Stimulated activated CD4-positive, alpha-beta T cell treated with anti-CD3 and anti-CD28 coated beads, Interleukin-1b, Interleukin-23, amount 100 ng/mL, for 1 hour (primary cell): ENCODE results near the gene RALGPS1.

Experiments
- DNase-seq, 2 donors: peaks; one replicate each; pipeline ENCODE4 v3.0.0-alpha.2; 2020; ENCODE audit warnings: low read depth in 2 of 2

The RALGPS1 gene

DNA sequence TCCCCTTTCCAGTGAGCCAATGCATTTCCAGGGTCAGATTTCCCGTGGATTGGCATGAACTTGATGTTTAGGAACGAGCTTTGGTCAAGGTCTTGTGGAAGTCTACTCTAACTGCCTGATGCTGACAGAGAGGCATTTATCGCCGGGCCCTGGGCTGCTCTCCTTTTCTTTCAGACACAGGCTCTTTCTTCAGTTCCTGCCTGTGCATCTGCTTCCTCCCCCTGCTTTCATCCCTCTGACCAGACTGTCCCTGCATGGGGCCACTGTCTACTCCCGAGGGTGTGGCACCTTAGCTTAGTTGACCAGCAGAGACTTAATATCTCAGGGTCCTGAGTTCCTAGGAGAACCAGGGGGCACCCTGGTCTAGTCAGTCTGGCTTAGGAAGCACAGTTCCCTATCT, 41.2 kb downstream of the RALGPS1 start:
- DNase-seq, result no peak

DNA sequence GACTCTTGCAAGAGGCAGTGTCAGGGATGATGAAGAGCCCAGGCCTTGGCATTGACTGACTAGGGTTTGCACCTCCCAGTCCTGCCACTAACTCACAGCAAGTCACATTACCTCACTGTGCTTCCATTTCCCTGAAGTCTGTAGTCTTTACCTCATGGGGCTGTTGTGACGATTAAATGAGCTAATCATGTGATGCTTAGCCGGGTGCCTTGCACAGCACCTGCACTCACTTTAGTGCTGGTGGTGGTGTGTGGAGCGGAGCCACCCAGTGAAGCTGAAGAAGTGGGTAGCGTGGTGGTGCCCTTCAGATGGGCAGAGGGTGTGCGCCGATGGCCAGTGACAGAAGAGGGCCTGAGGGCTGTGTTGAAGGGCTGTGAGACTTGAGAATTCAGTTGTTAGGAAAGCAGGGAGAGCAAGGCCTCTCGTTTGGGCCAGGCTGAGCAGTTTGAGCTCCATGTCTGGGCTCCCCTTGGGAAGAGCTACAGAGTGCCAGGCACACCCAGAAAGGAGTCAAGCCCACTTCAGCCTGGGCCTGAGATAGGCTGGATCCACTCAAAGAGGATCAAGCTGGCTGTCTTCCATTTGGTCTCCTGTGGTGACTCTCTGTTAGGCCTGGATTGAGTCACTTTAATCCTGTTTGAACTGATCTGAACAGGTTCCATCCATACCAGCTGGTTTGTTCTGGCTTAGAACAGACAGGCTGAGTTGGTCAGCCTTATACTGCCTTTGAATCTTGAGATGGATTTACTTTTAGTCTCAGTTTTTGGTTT, 42.5 kb downstream of the RALGPS1 start:
- DNase-seq, result no peak

GRCh38 chr9:126957687-126958053, 43.1 kb downstream of the RALGPS1 start:
- DNase-seq, result no peak

DNA sequence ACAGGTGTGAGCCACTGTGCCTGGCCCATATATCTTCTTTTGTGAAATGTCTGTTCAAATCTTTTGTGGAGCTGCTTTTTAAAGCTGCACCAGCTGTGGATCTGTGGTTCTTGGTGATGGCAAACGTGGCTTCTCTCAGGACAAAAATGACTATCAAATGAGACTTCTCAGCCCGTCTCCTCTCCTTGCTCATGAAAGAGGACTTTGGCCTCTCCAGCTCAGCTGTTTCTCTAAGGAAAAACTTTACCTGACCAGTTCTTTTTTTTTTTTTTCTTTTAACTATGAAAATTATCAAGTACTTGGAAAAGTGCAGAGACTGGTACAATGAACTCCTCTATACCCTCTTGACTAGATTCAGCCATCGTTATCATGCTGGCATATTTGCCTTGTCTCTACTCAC, 44.8 kb downstream of the RALGPS1 start:
- DNase-seq, result no peak

- no peak for DNase-seq
Measured at GRCh38 chr9:126959917-126960316, 45.3 kb downstream of the RALGPS1 start.

DNA sequence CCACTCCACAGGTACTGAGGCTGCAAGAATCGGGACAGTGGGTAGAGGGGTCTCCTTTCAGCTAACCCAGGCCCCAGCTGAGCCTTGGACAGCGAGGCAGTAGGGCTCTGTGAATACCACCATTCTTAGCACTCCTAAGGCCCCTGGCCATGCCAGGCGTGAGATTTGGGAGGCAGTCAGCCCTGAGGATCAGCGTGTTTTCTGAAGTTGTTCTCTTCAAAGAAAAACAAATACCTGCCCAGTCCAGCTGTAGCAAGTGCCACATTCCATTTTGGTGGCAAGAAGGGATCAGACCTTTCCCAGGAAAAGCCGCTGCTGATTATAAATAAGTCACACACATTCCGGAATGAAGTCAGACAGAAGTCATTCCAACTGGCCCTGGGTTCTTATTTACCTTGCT, 47.8 kb downstream of the RALGPS1 start:
- DNase-seq, result no peak

DNA sequence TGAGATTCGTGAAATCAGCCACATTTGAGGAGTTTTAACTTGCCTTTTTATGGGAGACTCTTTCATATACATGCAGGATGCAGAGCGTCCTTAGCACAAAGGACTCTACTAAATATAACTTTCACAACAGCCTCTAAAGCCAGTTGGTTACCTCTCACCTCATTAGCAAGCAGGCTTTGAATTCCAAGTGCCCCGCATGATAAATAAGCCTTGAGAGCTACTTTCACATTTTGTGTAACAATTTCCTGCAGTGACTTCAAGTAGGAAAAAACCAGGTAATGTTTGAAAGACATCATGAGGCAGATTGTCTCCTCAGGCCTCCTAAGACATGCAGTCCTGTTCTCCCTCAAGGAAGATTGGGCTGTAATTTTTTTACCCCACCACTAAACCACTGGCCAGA, 50.5 kb downstream of the RALGPS1 start:
- no peak for DNase-seq

DNA sequence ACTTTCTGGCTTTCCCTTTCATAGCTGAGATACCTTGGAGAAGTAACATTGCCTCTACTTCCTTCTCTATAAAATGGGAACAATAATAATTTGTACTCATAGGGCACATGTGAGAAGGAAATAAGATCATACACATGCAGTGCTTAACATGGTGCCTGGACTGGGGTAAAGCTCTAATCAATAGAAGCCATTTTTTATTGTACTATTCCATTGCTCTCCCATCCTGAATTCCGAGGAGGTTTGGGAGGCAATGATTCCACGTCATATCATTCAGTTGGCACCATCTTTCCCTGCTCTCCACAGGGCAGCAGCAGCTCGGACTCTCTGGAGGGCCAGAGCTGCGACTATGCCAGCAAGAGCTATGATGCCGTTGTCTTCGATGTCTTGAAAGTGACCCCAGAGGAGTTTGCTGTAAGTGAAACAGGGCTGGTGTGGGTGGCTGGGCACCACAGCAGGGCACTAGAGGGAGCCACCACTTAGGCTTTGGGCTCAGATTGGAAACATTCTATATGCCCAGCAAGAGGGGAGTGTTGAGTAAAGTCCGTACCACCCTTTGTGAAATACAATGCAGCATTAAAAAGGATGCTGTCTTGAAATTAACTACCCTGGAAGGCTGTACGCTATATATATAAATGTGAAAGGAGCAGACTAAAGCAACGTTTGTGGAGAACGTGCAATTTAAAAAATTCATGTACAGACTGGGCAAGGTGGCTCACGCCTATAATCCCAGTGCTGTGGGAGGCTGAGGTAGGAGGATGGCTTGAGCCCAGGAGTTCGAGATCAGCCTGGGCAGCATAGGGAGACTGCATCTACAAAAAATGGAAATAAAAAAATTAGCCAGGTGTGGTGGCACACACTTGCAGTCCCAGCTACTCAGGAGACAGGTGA, 51.2 kb downstream of the RALGPS1 start:
- peak in 1 of 2 donors; percentile 16 for DNase-seq

DNA sequence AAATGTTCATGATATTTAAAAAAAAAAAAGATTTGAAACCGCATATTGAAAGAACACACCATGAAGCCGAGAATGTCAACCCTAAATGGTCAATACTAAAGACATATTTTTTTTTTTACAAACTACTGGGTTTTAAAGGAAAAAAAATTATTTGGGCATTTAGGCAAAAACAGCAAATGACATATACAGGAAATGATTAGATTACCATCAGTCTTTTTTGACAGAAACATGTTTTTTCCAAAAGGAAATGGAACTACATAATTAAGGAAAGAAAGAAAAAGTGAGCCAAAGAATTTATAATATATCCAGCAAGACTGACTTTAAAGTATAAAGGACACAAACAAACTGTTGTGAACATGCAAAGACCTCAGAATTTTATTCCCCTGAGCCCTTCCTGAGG, 56.7 kb downstream of the RALGPS1 start:
- no peak for DNase-seq

DNA sequence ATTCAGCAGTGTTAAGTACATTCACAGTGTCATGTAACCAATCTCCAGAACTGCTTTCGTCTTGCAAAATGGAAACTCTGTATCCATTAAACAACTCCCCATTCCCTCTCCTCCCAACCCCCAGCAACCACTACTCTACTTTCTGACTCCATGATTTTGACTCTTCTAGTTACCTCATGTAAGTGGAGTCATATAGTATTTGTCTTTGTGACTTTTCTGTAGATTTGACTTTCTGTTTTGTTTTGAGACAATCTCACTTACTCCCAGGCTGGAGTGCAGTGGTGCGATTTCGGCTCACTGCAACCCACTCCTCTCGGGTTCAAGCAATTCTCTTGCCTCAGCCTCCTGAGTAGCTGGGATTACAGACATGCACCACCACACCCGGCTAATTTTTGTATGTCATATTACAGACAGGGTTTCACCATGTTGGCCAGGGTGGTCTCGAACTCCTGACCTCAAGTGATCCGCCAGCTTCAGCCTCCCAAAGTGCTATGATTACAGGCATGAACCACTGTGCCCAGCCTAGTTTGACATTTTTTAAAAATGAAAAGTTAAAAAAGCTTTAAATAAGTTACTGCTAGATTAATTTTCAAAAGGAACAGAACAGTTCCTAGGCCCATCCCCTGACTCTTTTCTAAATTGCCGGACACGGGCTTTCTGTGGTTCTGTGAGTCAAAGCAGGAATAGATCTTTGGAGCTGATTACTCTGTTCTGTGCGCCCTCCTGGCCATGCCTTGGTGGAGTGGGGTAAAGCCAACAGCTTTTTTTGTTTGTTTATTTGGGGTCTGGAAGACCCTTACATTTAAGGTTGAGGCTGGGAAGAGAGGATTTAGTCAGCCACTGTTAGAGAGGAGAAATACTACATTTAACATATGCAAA, 59.3 kb downstream of the RALGPS1 start:
- no peak for DNase-seq

- no peak for DNase-seq
Measured at GRCh38 chr9:126974594-126974993, 60.0 kb downstream of the RALGPS1 start.

DNA sequence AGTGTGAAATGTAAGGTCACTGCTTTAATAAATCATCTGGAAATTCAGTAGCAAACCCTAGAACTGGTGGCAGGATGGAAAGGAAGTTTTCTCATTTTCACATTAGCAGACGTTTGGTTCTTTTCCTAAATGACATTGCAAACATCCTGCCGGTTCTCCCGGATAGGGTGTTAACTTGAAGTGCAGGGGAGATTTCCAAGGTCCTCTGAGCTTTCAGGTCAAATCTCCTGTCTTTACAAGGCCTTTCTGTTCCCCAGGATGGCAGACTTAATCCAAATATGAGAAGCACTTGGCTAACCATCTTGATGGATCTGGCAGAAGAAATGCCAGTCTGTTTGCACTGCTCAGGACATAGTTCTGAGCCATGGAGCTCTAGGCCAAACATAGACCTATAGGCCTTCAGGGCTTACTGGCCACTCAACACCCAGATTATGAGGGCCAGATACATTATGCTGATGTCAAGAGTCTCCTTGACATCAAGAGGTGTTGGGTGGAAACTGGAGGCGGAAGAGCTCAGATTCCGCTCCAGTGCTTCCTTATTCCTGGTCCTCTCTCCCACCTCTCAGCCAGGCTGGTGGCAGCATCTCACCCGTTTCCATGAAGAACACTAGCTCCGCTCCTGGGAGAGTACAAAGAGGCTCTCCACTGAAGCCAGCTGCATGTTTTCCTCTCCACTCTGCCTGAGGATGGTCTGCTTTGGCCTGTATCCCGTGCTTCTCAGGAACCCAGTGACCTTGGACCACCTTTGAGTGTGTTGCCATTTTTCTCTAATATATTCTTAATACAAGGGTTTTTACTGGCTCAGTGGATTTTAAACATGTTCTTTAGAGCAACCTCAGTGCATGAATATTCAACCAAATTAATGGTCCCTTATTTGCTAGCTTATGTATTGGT, 61.0 kb downstream of the RALGPS1 start:
- DNase-seq, result no peak

DNA sequence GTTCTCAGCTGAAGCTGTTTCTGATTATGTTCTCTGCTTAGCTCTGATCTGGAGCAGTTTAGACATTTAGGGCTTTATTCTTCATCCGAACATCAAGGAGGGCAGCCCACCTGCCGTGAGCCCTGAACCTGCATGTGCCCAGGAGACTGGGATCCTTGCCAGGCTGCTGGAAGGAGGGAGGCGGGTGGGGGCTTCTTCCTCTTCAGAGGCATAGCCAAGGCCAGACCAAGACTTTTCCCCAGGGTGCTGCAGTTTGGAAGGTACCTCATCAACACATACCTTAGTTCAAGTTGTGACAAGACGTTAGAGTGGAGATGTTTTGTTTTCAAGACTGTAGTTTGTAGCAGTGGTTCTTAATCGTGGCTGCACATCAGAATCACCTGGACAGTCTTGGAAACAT, 64.9 kb downstream of the RALGPS1 start:
- no peak for DNase-seq

GRCh38 chr9:126980231-126980630, 65.6 kb downstream of the RALGPS1 start:
- no peak for DNase-seq

- DNase-seq, result no peak
Measured at GRCh38 chr9:126981218-126981617, 66.6 kb downstream of the RALGPS1 start.

DNA sequence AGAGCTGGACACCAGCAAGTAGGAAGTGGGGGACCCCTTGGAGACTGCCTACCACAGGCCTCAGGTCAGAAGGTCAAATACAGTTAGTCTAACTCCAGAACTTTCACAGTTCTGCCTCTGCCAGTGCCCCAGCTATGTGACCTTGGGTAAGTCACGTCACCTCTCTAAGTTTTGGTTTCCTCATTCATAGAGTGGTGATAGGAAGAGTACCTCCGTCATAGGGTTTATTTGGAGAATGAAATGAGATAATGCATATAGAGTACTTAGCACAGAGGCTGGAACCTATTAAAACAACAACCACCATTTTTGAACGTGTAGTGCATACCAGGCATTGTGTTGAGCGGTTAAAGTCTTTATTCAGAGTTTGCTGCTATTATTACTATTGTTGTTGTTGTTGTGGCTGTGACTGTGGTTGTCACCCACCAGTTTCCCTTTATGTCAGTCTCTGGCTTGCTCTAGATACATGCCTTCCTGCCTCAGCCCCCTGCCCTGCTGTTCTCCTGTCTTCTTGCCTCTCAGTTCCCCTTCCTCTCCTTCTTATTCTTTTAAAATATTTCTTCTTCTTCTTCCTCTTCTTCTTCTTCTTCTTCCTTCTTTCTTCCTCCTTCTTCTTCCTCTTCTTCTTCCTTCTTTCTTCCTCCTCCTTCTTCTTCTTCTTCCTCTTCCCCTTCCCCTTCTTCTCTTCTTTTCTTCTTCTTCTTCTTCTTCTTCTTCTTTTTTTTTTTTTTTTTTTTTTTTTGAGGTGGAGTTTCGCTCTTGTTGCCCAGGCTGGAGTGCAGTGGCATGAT, 67.8 kb downstream of the RALGPS1 start:
- DNase-seq, result no peak

- no peak for DNase-seq
Measured at GRCh38 chr9:126983767-126984166, 69.2 kb downstream of the RALGPS1 start.

DNA sequence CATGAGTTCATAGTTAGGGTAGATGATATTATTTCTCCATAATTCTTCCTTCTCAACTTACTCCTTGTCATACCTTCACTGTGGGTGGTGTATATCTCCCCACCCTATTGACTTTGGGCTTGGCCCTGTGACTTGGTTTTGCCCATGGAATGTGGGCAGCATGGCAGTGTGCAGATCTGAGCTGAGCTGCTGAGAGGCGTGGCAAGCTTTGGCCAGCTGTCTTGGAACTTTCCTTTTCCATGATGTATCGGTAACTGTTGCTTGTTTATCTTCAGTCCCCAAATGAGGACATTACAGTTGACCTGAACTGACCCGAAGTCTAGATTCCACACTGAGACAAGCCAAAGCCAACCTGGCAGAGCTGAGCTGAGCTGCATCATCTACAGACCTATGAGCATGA, 70.4 kb downstream of the RALGPS1 start:
- no peak for DNase-seq

DNA sequence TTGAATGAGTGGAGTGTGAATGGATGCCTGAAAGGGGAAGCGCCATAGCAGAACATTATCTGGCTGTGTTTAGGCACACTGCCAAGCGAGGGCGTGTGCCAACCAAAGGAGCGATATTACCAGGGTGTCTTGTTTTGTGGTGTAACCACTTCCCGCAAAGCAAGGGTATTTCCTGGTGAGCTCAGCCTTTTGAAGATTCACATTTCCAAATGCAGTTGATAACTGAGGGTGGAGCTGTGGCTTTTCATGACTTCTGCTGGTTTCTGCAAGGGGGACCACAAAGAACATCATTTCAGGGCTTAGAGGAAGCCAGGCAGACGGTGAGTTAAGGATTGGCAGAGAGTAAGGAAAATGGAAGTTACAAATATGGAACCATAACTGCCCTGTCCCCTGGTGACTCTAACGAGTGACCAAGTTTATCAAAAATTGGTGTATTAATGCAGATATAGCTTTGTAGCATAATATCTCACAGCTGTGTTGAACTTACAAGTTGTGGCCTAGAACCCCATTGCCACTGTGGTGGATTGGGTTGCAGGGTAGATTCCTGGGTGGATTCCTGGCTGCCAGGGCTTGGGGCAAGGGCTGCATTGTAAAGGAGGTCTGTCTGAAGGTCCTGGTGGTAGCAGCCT, 71.4 kb downstream of the RALGPS1 start:
- peak; percentile 48 to 68 for DNase-seq

DNA sequence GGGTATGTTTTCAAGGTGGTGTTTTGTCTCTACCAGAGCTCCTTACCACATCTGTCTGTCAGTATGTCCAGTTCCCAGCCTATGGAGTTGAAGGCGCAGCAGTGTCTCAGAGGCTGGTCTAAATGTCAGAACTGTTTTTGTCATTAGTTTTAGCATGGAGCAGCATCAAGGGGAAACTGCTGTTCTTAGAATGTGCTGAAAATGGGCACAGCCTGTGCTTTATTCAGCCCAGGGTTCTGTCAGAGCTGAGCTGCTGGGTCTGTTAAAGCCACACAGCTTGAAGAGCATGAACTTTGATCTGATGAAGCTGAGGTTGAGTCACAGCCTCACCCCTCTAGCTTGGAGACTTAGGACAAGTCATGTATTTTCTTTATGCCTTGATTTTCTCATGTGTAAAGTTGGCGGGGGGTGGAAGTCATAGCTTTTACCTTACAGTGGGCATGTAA, 71.9 kb downstream of the RALGPS1 start:
- no peak for DNase-seq
